Measurements from ENCODE around the gene CPNE8.

- TF ChIP-seq CTCF (conservative IDR thresholded peaks at IDR 0.05 in 1 of 2, IDR thresholded peaks at IDR 0.05 in 1 of 2; ENCODE audit: extremely low read depth in 1 of 2, insufficient read depth in 1 of 2, low read depth in 1 of 2, low read length in 2 of 2) (no peak), EZH2 (IDR thresholded peaks at IDR 0.05; ENCODE audit: borderline replicate concordance, low read length) (no peak)
These were observed 16.0 kb downstream of the CPNE8 start for GRCh38 chr12:38889297-38889815.
